Measurements from ENCODE around the gene KLF13. TPM values are rescaled to one million over a fixed set of nuclear protein-coding genes. Genes with fewer than 3 reads are reported as not detected.

KLF13 gene
- total and polyA plus RNA-seq, 11 donors, result 22.4 to 74.0 (median 56.4) TPM

DNA sequence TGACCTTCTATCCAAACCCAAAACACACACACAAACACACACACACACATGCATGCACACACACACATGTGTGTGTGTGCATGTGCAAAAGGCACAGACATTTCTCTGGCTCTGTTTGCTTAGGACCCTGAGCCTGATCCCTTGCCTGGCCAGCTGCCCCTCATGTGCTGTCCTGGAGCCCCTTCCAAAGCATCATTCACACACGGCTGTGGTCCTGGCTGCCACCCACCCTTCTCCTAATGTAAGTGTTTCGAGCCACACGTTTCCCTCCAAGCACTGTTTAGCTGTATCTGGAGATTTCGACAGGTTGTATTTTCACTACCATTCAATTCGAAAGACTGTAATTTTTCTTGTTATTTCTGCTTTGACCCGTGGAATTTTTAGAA, 45.8 kb upstream of the KLF13 start:
- 86 to 94% (median 91%) methylated on average over 6 of the region's 6 CpGs for WGBS, 4 donors
- Histone ChIP-seq H3K4me3 (no peak overlapping the region), H3K27me3 (no peaks in the 10 kb centered on the region), H3K4me1 (peaks cover 0 to 8% (median 5%) of the 10 kb centered on the region in 12 donors), H3K27ac (no peak overlapping the region), H3K36me3 (no peaks in the 10 kb centered on the region), H3K9me3 (no peaks in the 10 kb centered on the region)
- DNase-seq (peak in 1 of 5 donors; percentile 12), ATAC-seq (no peak)
- intact Hi-C loops (cut with DNase I), result no loop called here
- no peak for TF ChIP-seq POLR2A (IDR thresholded peaks at IDR 0.05)
- TF ChIP-seq, protein P1, sequence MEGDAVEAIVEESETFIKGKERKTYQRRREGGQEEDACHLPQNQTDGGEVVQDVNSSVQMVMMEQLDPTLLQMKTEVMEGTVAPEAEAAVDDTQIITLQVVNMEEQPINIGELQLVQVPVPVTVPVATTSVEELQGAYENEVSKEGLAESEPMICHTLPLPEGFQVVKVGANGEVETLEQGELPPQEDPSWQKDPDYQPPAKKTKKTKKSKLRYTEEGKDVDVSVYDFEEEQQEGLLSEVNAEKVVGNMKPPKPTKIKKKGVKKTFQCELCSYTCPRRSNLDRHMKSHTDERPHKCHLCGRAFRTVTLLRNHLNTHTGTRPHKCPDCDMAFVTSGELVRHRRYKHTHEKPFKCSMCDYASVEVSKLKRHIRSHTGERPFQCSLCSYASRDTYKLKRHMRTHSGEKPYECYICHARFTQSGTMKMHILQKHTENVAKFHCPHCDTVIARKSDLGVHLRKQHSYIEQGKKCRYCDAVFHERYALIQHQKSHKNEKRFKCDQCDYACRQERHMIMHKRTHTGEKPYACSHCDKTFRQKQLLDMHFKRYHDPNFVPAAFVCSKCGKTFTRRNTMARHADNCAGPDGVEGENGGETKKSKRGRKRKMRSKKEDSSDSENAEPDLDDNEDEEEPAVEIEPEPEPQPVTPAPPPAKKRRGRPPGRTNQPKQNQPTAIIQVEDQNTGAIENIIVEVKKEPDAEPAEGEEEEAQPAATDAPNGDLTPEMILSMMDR (IDR thresholded peaks at IDR 0.05), result no peak

DNA sequence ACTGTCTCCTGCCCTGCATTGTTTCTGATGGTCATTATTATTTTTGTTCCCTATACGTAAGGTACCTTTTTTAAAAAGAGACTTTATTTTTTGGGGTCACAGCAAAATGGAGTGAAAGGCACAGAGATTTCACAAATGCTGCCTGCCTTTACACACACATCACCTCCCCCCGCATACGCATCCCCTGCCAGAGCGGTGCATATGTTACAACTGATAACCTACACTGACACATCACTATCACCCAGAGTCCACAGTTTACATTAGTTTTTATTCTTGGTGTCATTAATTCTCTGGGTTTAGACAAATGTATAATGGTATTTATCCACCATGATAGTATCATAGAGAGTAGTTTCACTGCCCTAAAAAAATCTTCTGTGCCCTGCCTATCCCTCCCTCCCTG, 43.6 kb upstream of the KLF13 start:
- 84 to 95% (median 88%) methylated on average over 4 of the region's 4 CpGs for WGBS, 4 donors

DNA sequence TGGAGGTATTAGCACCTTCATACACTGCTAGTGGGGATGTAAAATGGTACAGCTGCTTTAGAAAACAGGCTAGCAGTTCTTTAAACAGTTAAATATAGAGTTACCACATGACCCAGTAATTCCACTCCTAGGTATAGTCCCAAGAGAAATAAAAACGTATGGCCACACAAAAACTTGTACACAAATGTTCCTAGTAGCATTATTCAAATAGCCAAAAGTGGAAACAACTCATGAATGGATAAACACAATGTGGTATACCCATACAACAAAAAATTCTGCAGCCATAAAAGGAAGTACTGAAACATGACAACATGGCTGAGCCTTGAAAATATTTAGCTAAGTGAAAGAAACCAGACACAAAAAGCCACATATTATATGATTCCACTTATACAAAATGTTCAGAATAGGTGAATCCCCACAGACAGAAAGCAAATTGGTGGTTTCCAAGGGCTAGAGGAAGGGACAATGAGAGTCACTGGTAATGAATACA, 40.8 kb upstream of the KLF13 start:
- ATAC-seq (no peak), DNase-seq (no peak)
- Histone ChIP-seq H3K9me3 (peaks cover 0 to 17% (median 0%) of the 10 kb centered on the region in 12 donors), H3K27ac (no peak overlapping the region), H3K4me3 (no peak overlapping the region), H3K4me1 (no peaks in the 10 kb centered on the region), H3K27me3 (no peaks in the 10 kb centered on the region), H3K36me3 (no peaks in the 10 kb centered on the region)
- no peak for TF ChIP-seq POLR2A (IDR thresholded peaks at IDR 0.05)
- TF ChIP-seq, protein P1 (IDR thresholded peaks at IDR 0.05), result no peak
- intact Hi-C loops (cut with DNase I), result loop anchor here in 1 of 10 donors (2.0 kb wide), 1 partner anchor 19 kb away; no protein-coding TSS in a partner anchor
- 24 to 38% (median 26%) methylated on average over 1 of the region's 1 CpG for WGBS, 4 donors

More for the DNA sequence above, 43.6 kb upstream of the KLF13 start:
- Histone ChIP-seq H3K9me3 (peaks cover 0 to 8% (median 0%) of the 10 kb centered on the region in 12 donors), H3K36me3 (no peaks in the 10 kb centered on the region), H3K4me1 (peaks cover 0 to 8% (median 5%) of the 10 kb centered on the region in 12 donors), H3K4me3 (no peak overlapping the region), H3K27me3 (no peaks in the 10 kb centered on the region), H3K27ac (no peak overlapping the region)
- ATAC-seq (no peak), DNase-seq (no peak)
- TF ChIP-seq, protein P1 (IDR thresholded peaks at IDR 0.05), result no peak
- TF ChIP-seq POLR2A (IDR thresholded peaks at IDR 0.05), result no peak
- intact Hi-C loops (cut with DNase I), result no loop called here

DNA sequence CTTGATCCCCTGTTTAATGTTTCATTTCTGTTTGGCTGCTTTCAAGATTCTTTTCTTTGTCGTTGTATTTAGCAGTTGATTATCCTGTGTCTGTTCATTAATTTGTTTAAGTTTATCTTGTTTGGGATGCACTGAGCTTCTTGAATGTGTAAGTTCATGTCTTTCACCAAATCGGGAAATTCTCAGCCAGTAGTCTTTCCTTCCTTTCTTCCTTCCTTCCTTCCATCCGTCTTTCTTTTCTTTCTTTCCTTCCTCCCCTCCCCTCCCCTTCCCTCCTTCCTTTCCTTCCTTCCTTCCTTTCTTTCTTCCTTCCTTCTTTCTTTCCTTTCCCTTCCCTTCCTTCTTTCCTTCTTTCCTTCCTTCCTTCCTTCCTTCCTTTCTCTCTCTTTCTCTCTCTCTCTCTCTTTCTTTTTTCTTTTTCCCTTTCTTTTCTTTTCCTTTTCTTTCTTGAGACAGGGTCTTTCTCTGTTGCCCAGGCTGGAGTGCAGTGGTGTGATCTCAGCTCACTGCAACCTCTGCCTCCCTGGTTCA, 35.5 kb upstream of the KLF13 start:
- H3K9me3 ChIP-seq, result peaks cover 0 to 17% (median 0%) of the 10 kb centered on the region in 12 donors
- peaks cover 0 to 9% (median 0%) of the 10 kb centered on the region in 12 donors for H3K4me1 ChIP-seq
- 69 to 72% (median 71%) methylated on average over 3 of the region's 3 CpGs for WGBS, 4 donors
- ATAC-seq, result no peak
- no peak for TF ChIP-seq POLR2A (IDR thresholded peaks at IDR 0.05)
- TF ChIP-seq, protein P1 (IDR thresholded peaks at IDR 0.05), result no peak
- H3K27me3 ChIP-seq, result no peaks in the 10 kb centered on the region
- H3K4me3 ChIP-seq, result no peak overlapping the region
- intact Hi-C loops (cut with DNase I), result no loop called here
- no peak overlapping the region for H3K27ac ChIP-seq
- no peak for DNase-seq
- no peaks in the 10 kb centered on the region for H3K36me3 ChIP-seq
